Measurements from ENCODE around the gene MAPK6.

The MAPK6 gene

DNA sequence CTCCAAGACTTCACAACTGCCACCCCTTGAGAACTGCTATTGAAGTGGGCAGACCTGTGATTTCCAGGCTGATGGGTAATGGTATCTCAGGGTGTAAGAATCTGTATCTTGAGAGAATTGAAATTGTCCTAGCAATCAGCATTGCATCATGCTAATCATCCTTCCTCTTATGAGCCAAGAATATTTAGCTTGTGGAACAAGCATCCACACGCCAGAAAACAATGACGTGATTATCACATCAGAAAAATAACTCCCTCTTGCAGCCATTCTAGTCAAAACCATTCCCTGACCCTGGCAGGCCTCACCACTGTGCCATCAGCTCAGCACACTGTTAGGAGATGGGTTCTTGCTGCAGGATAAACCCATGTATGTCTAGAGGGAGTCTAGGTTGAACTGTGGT is 86.8 kb downstream of the MAPK6 start:
- no peaks in the 10 kb centered on the region for H3K36me3 ChIP-seq (replicated peaks)
- DNase-seq = no peak
- TF ChIP-seq, protein P1, sequence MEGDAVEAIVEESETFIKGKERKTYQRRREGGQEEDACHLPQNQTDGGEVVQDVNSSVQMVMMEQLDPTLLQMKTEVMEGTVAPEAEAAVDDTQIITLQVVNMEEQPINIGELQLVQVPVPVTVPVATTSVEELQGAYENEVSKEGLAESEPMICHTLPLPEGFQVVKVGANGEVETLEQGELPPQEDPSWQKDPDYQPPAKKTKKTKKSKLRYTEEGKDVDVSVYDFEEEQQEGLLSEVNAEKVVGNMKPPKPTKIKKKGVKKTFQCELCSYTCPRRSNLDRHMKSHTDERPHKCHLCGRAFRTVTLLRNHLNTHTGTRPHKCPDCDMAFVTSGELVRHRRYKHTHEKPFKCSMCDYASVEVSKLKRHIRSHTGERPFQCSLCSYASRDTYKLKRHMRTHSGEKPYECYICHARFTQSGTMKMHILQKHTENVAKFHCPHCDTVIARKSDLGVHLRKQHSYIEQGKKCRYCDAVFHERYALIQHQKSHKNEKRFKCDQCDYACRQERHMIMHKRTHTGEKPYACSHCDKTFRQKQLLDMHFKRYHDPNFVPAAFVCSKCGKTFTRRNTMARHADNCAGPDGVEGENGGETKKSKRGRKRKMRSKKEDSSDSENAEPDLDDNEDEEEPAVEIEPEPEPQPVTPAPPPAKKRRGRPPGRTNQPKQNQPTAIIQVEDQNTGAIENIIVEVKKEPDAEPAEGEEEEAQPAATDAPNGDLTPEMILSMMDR (IDR thresholded peaks at IDR 0.05; ENCODE audit: low read depth, low read length, missing control alignments) = no peak
- in situ Hi-C loops (cut with HindIII; ENCODE audit: low pct_ligation_motif_present, low sequenced_read_pairs) = no loop called here
- H3K27ac ChIP-seq = no peak overlapping the region
- H3K4me3 ChIP-seq (ENCODE audit: low read depth, low read length) = no peak overlapping the region
- no peaks in the 10 kb centered on the region for H3K27me3 ChIP-seq (replicated peaks)

DNA sequence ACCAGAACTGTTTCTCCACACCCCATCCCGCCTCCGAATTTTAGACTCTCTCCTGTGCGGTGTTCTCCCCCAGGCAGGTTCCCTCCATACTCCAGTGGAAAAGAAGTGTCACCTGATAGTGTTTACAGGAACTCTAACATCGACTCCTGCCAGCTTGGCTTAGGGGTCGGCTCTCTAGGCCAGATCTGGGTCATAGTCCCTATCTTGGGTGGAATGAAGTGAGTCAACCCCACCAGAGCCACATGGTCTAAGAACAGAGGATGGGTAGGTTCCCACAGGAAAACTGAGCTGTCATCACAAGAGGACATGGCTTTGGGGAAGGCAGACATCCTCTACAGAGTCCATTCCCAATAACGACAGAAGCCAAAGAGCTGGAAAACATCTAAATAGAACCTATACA is 87.6 kb downstream of the MAPK6 start:
- TF ChIP-seq, protein P1 (IDR thresholded peaks at IDR 0.05; ENCODE audit: low read depth, low read length, missing control alignments) = no peak

DNA sequence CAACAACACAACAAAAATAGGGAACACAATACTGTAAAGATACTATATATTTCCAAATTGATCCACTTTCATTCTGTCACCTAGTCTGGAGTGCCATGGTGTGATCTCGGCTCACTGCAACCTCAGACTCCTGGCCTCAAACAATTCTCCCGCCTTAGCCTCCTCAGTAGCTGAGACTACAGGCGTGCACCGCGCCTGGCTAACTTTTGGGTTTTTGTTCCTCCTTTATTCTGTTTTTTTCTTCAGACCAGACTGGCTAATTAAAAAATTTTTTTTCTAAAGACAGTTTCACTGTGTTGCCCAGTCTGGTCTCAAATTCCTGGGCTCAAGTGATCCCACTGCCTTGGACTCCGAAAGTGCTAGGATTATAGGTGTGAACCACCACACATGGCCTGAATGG is 88.2 kb downstream of the MAPK6 start:
- TF ChIP-seq, protein P1 (IDR thresholded peaks at IDR 0.05; ENCODE audit: low read depth, low read length, missing control alignments) = no peak
- Histone ChIP-seq H3K27me3 (replicated peaks) (no peaks in the 10 kb centered on the region), H3K36me3 (replicated peaks) (no peaks in the 10 kb centered on the region), H3K27ac (no peak overlapping the region), H3K4me3 (ENCODE audit: low read depth, low read length) (no peak overlapping the region)
- in situ Hi-C loops (cut with HindIII; ENCODE audit: low pct_ligation_motif_present, low sequenced_read_pairs) = no loop called here
- no peak for DNase-seq

More for the DNA sequence above, 87.6 kb downstream of the MAPK6 start:
- no peak for DNase-seq
- no peak overlapping the region for H3K4me3 ChIP-seq (ENCODE audit: low read depth, low read length)
- H3K27me3 ChIP-seq (replicated peaks) = no peaks in the 10 kb centered on the region
- no peaks in the 10 kb centered on the region for H3K36me3 ChIP-seq (replicated peaks)
- no peak overlapping the region for H3K27ac ChIP-seq
- in situ Hi-C loops (cut with HindIII; ENCODE audit: low pct_ligation_motif_present, low sequenced_read_pairs) = no loop called here

DNA sequence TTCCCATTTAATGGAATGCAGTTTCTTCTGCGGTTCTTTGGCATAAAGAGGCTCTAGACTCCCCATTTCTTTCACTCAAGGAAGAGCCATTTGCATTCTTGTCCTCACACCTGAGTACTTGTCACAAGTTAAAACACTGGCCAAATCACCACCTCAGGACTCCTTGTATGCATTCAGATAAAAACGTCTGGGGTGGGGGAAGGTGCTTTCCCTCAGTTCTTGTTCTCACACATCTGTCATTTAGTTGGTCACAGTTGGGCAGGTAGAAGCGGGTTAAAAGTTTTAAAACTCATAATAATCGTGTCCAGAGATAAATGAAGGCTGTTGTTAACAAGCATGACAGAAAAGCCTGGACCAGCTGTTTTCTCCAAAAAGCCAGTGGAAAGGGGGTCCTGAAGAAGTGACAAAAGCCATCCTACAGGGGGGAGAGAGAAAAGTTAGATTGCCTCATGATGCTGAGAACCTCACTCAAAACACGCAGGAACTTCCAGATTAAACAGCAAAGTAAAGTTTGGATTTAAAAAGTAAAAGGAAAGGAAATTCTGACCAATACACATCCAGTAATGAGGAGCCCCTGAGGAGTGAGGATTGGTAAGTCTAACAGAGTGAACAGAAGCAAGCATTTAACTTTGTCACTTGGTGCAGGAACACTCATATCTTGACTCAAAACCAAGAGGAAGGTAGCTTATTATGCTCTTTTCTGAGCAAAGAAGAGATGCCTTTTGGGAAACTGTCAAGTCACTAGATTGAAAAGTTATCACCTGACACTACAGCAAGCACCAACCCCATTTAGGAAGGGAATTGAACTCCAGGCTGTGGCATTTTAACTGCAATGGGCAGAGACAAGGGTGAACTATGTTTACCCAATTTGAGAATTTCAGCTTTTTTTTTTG is 90.8 kb downstream of the MAPK6 start:
- H3K27ac ChIP-seq = no peak overlapping the region
- in situ Hi-C loops (cut with HindIII; ENCODE audit: low pct_ligation_motif_present, low sequenced_read_pairs) = no loop called here
- TF ChIP-seq, protein P1 (IDR thresholded peaks at IDR 0.05; ENCODE audit: low read depth, low read length, missing control alignments) = no peak
- DNase-seq = no peak
- no peak overlapping the region for H3K4me3 ChIP-seq (ENCODE audit: low read depth, low read length)
- H3K27me3 ChIP-seq (replicated peaks) = no peaks in the 10 kb centered on the region
- no peaks in the 10 kb centered on the region for H3K36me3 ChIP-seq (replicated peaks)

DNA sequence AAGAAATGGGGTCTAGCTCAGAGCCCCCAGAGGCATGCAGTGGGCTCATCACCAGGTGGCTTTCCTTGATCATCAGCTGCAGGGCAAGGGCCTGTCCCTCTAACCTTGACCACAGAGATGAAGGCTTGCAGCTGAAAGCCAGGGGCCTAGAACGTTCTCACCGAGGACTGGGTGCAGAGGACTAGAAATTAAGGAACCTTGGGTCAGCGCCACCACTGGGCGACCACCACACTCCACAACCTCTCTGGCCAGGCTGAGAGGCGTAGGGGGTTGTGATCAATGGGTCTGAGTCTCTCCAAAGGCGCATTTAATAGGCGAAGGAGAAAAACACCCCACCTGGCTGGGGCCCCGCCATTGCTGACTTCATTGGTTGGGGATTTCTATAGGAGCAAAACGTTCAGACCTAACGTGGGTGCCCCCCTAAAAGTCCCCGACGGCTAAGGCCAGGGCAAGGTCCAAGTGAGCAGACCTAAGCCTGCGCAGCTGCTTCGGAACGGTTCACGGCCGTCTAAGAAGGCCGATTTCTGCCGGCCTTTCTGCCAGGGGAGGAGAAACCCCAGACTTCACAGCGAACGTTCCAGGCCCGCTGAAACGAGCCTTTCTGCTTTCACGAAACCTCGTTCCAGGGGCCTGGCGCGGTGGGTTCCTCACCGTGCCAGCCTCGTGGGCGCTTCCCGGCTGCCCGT is 92.6 kb downstream of the MAPK6 start:
- no peak for DNase-seq
- Histone ChIP-seq H3K4me3 (ENCODE audit: low read depth, low read length) (peak overlapping the region; percentile 49), H3K36me3 (replicated peaks) (no peaks in the 10 kb centered on the region), H3K27me3 (replicated peaks) (no peaks in the 10 kb centered on the region), H3K27ac (no peak overlapping the region)
- TF ChIP-seq, protein P1 (IDR thresholded peaks at IDR 0.05; ENCODE audit: low read depth, low read length, missing control alignments) = no peak
- in situ Hi-C loops (cut with HindIII; ENCODE audit: low pct_ligation_motif_present, low sequenced_read_pairs) = no loop called here
